ENCODE data around the gene PAK5.
A peak's percentile ranks its signal among the peaks of the same experiment; 100 is the strongest.
"Not testable (repeated sequence)": the region's sequence is repeated elsewhere in the genome, so short reads cannot be mapped to it uniquely, and the experiment has no call there.

PAK5 gene

GRCh38 chr20:9685011-9685410, 153.9 kb downstream of the PAK5 start:
- no peak for DNase-seq (ENCODE audit: low spot score)

- no peak for DNase-seq (ENCODE audit: low spot score)
Measured at GRCh38 chr20:9677100-9677623, 161.7 kb downstream of the PAK5 start.

GRCh38 chr20:9672981-9673380, 165.9 kb downstream of the PAK5 start:
- no peak for DNase-seq (ENCODE audit: low spot score)

GRCh38 chr20:9672027-9672426, 166.8 kb downstream of the PAK5 start:
- no peak for DNase-seq (ENCODE audit: low spot score)

- DNase-seq (ENCODE audit: low spot score) = no peak
Measured at GRCh38 chr20:9668381-9668780, 170.5 kb downstream of the PAK5 start.

- DNase-seq (ENCODE audit: low spot score) = no peak
Measured at GRCh38 chr20:9663423-9663822, 175.5 kb downstream of the PAK5 start.

GRCh38 chr20:9660236-9660868, 178.5 kb downstream of the PAK5 start:
- DNase-seq (ENCODE audit: low spot score) = peak; percentile 8

- DNase-seq (ENCODE audit: low spot score) = no peak
Measured at GRCh38 chr20:9647741-9648140, 191.1 kb downstream of the PAK5 start.

GRCh38 chr20:9646375-9646774, 192.5 kb downstream of the PAK5 start:
- DNase-seq (ENCODE audit: low spot score) = no peak

GRCh38 chr20:9642882-9643281, 196.0 kb downstream of the PAK5 start:
- no peak for DNase-seq (ENCODE audit: low spot score)

GRCh38 chr20:9641499-9642000, 197.3 kb downstream of the PAK5 start:
- DNase-seq (ENCODE audit: low spot score) = not testable (repeated sequence)

- DNase-seq (ENCODE audit: low spot score) = no peak
Measured at GRCh38 chr20:9637889-9638288, 201.0 kb downstream of the PAK5 start.

GRCh38 chr20:9635750-9636149, 203.1 kb downstream of the PAK5 start:
- DNase-seq (ENCODE audit: low spot score) = no peak

- no peak for DNase-seq (ENCODE audit: low spot score)
Measured at GRCh38 chr20:9634327-9634726, 204.5 kb downstream of the PAK5 start.

GRCh38 chr20:9632991-9633390, 205.9 kb downstream of the PAK5 start:
- no peak for DNase-seq (ENCODE audit: low spot score)

- DNase-seq (ENCODE audit: low spot score) = no peak
Measured at GRCh38 chr20:9632265-9632664, 206.6 kb downstream of the PAK5 start.

GRCh38 chr20:9630554-9630953, 208.3 kb downstream of the PAK5 start:
- no peak for DNase-seq (ENCODE audit: low spot score)

GRCh38 chr20:9629831-9630230, 209.0 kb downstream of the PAK5 start:
- DNase-seq (ENCODE audit: low spot score) = no peak

- DNase-seq (ENCODE audit: low spot score) = no peak
Measured at GRCh38 chr20:9628589-9628988, 210.3 kb downstream of the PAK5 start.

- no peak for DNase-seq (ENCODE audit: low spot score)
Measured at GRCh38 chr20:9628141-9628540, 210.7 kb downstream of the PAK5 start.

GRCh38 chr20:9627219-9627618, 211.7 kb downstream of the PAK5 start:
- no peak for DNase-seq (ENCODE audit: low spot score)

GRCh38 chr20:9626357-9626756, 212.5 kb downstream of the PAK5 start:
- peak; percentile 70 for DNase-seq (ENCODE audit: low spot score)

- DNase-seq (ENCODE audit: low spot score) = peak; percentile 85
Measured at GRCh38 chr20:9617940-9618339, 220.9 kb downstream of the PAK5 start.

- DNase-seq (ENCODE audit: low spot score) = peak; percentile 78
Measured at GRCh38 chr20:9616833-9617461, 221.9 kb downstream of the PAK5 start.
